IMR-90 (cell line): Measurements from ENCODE around the gene ALDH5A1. TPM values are rescaled to one million over a fixed set of nuclear protein-coding genes. Genes with fewer than 3 reads are reported as not detected.

Source experiments
- ATAC-seq: fragments of 200-7000 bp; cut with Tn5 transposase; 2 replicates; pipeline ENCODE4 v1.9.1; 2020; ENCODE audit warnings: low read depth, mild to moderate bottlenecking, moderate library complexity
- BruUV-seq: library from RNA; stranded (reverse); fragments of 400-500 nt; replicated peaks from 2 replicates; lab custom pipeline; 2021; lab: Mats Ljungman, UMichigan
- CTCF ChIA-PET: fragments of 300-600 bp; formaldehyde crosslinking; extraction: SDS; loops from one replicate; lab custom pipeline; 2021; ENCODE audit warnings: antibody characterized with exemption; lab: Yijun Ruan, JAX
- POLR2A ChIA-PET: fragments of 300-600 bp; sonication (Branson Sonifier 250); formaldehyde crosslinking; loops from one replicate; lab custom pipeline; 2022; ENCODE audit warnings: antibody characterized with exemption; ENCODE audit not compliant: unreplicated experiment; lab: Charles Lee
- DNase-seq: peaks from one replicate; pipeline ENCODE4 v3.0.0; 2013
- H2AFZ ChIP-seq: replicated peaks from 2 replicates; pipeline ENCODE3; 2013; ENCODE audit warnings: low read length, mild to moderate bottlenecking; ENCODE audit not compliant: poor library complexity
- H2AK5ac ChIP-seq: 2 replicates; pipeline ENCODE4 v1.6.1; 2013; ENCODE audit warnings: low read depth, low read length, inconsistent platforms
- H2AK9ac ChIP-seq: replicated peaks from 2 replicates; pipeline ENCODE3; 2013; ENCODE audit warnings: mild to moderate bottlenecking, low read depth, low read length, moderate library complexity; ENCODE audit not compliant: poor library complexity
- H2BK120ac ChIP-seq: 2 replicates; pipeline ENCODE4 v1.6.1; 2013; ENCODE audit warnings: low read depth, low read length, inconsistent platforms
- H2BK15ac ChIP-seq: 3 replicates; pipeline ENCODE4 v1.6.1; 2013; ENCODE audit warnings: low read depth, low read length, inconsistent platforms
- H2BK20ac ChIP-seq: 2 replicates; pipeline ENCODE4 v1.6.1; 2013; ENCODE audit warnings: low read depth, mild to moderate bottlenecking, inconsistent platforms, low read length, moderate library complexity
- H2BK5ac ChIP-seq: 2 replicates; pipeline ENCODE4 v1.6.1; 2013; ENCODE audit warnings: mild to moderate bottlenecking, low read depth, low read length, inconsistent platforms; ENCODE audit not compliant: poor library complexity, severe bottlenecking
- H3K14ac ChIP-seq: replicated peaks from 2 replicates; pipeline ENCODE4 v1.6.1; 2013; ENCODE audit warnings: low read depth, low read length, inconsistent platforms
- H3K18ac ChIP-seq: 2 replicates; pipeline ENCODE4 v1.6.1; 2013; ENCODE audit warnings: low read depth, low read length, control low read depth
- H3K23ac ChIP-seq: 2 replicates; pipeline ENCODE4 v1.6.1; 2013; ENCODE audit warnings: low read depth, low read length, inconsistent platforms
- H3K27ac ChIP-seq: 2 replicates; pipeline ENCODE4 v1.5.1; 2013; ENCODE audit warnings: mild to moderate bottlenecking, control low read depth, low read length; ENCODE audit not compliant: insufficient read depth
- H3K27me3 ChIP-seq: 2 replicates; pipeline ENCODE4 v1.6.1; 2013; ENCODE audit warnings: low read length; ENCODE audit not compliant: control insufficient read depth, insufficient read depth
- H3K36me3 ChIP-seq: 2 replicates; pipeline ENCODE4 v1.6.1; 2013; ENCODE audit warnings: low read length, mixed read lengths; ENCODE audit not compliant: control insufficient read depth, insufficient read depth
- H3K4ac ChIP-seq: 2 replicates; pipeline ENCODE4 v1.6.1; 2013; ENCODE audit warnings: low read depth, low read length, inconsistent platforms
- H3K4me1 ChIP-seq: 2 replicates; pipeline ENCODE4 v1.6.1; 2013; ENCODE audit warnings: low read length, mixed read lengths; ENCODE audit not compliant: control insufficient read depth, insufficient read depth
- H3K4me2 ChIP-seq: 2 replicates; pipeline ENCODE4 v1.6.1; 2013; ENCODE audit warnings: low read depth, mild to moderate bottlenecking, control low read depth, low read length, moderate library complexity
- H3K4me3 ChIP-seq: 2 replicates; pipeline ENCODE4 v1.5.1; 2013; ENCODE audit warnings: low read depth, mild to moderate bottlenecking, control low read depth, low read length, moderate library complexity; ENCODE audit not compliant: insufficient read depth
- H3K56ac ChIP-seq: 2 replicates; pipeline ENCODE4 v1.6.1; 2013; ENCODE audit warnings: low read length, inconsistent platforms; ENCODE audit not compliant: insufficient read depth; ENCODE audit errors: extremely low read depth
- H3K79me1 ChIP-seq, 2 experiments: 2 replicates each; pipeline ENCODE4 v1.6.1; 2013; ENCODE audit warnings: low read length in 2 of 2, inconsistent platforms in 1 of 2, low read depth in 1 of 2
- H3K9ac ChIP-seq: 2 replicates; pipeline ENCODE4 v1.6.1; 2013; ENCODE audit warnings: low read depth, low read length, control low read depth
- H3K9me1 ChIP-seq: 2 replicates; pipeline ENCODE4 v1.6.1; 2013; ENCODE audit warnings: low read length, inconsistent platforms; ENCODE audit not compliant: insufficient read depth
- H3K9me3 ChIP-seq: 2 replicates; pipeline ENCODE4 v1.6.1; 2013; ENCODE audit warnings: low read length; ENCODE audit not compliant: control insufficient read depth, insufficient read depth
- H4K20me1 ChIP-seq: 2 replicates; pipeline ENCODE4 v1.6.1; 2013; ENCODE audit warnings: low read length, inconsistent platforms; ENCODE audit not compliant: insufficient read depth
- H4K5ac ChIP-seq: 2 replicates; pipeline ENCODE4 v1.6.1; 2013; ENCODE audit warnings: mild to moderate bottlenecking, low read depth, low read length, control low read depth
- H4K8ac ChIP-seq, 2 experiments: 2 replicates each; pipeline ENCODE4 v1.6.1; 2013; ENCODE audit warnings: low read depth in 2 of 2, low read length in 2 of 2, control low read depth in 1 of 2, inconsistent platforms in 1 of 2
- H4K91ac ChIP-seq: 2 replicates; pipeline ENCODE4 v1.6.1; 2013; ENCODE audit warnings: low read depth, low read length, inconsistent platforms; ENCODE audit not compliant: insufficient read depth
- BHLHE40 ChIP-seq: fragments of 150-350 bp; IDR thresholded peaks from 2 replicates; pipeline ENCODE4 v1.6.1; 2016; ENCODE audit warnings: mild to moderate bottlenecking, low read depth, low read length
- CEBPB ChIP-seq: IDR thresholded peaks from 2 replicates; pipeline ENCODE4 v1.6.1; 2012; ENCODE audit warnings: low read depth, low read length, improper control_type of control experiment
- CHD1 ChIP-seq: IDR thresholded peaks from 2 replicates; pipeline ENCODE4 v1.6.1; 2012; ENCODE audit warnings: low read depth, low read length, improper control_type of control experiment
- CTCF ChIP-seq: conservative IDR thresholded peaks from 2 replicates; pipeline ENCODE4 v1.5.1; 2012; ENCODE audit warnings: mild to moderate bottlenecking, low read depth, low read length, improper control_type of control experiment
- ELK1 ChIP-seq: fragments of 150-350 bp; IDR thresholded peaks from 2 replicates; pipeline ENCODE4 v1.6.1; 2016; ENCODE audit warnings: low read depth, mild to moderate bottlenecking, low read length, moderate library complexity, borderline replicate concordance
- FOS ChIP-seq: fragments of 150-350 bp; IDR thresholded peaks from 2 replicates; pipeline ENCODE4 v1.6.1; 2016; ENCODE audit warnings: low read depth, low read length
- MAFK ChIP-seq: IDR thresholded peaks from 2 replicates; pipeline ENCODE4 v1.6.1; 2012; ENCODE audit warnings: low read depth, low read length, improper control_type of control experiment
- MAZ ChIP-seq: IDR thresholded peaks from 2 replicates; pipeline ENCODE4 v1.6.1; 2012; ENCODE audit warnings: low read depth, mild to moderate bottlenecking, low read length, improper control_type of control experiment, moderate library complexity, borderline replicate concordance
- MXI1 ChIP-seq: IDR thresholded peaks from 2 replicates; pipeline ENCODE4 v1.6.1; 2012; ENCODE audit warnings: low read depth, mild to moderate bottlenecking, low read length, moderate library complexity, borderline replicate concordance
- NFE2L2 ChIP-seq: fragments of 150-350 bp; IDR thresholded peaks from 2 replicates; pipeline ENCODE4 v1.6.1; 2016; ENCODE audit warnings: low read depth, mild to moderate bottlenecking, low read length
- POLR2A ChIP-seq: IDR thresholded peaks from 2 replicates; pipeline ENCODE4 v1.6.1; 2012; ENCODE audit warnings: mild to moderate bottlenecking, low read depth, low read length
- RAD21 ChIP-seq: IDR thresholded peaks from 2 replicates; pipeline ENCODE4 v1.6.1; 2012; ENCODE audit warnings: low read length, improper control_type of control experiment
- RCOR1 ChIP-seq: IDR thresholded peaks from 2 replicates; pipeline ENCODE4 v1.6.1; 2012; ENCODE audit warnings: mild to moderate bottlenecking, low read length, improper control_type of control experiment; ENCODE audit not compliant: insufficient replicate concordance
- RFX5 ChIP-seq: IDR thresholded peaks from 2 replicates; pipeline ENCODE4 v1.8.0; 2012; ENCODE audit warnings: low read depth, mild to moderate bottlenecking, low read length, moderate library complexity
- SMC3 ChIP-seq: fragments of 150-350 bp; IDR thresholded peaks from 2 replicates; pipeline ENCODE4 v1.6.1; 2016; ENCODE audit warnings: low read depth, mild to moderate bottlenecking, antibody characterized with exemption, low read length, moderate library complexity
- USF2 ChIP-seq: fragments of 150-350 bp; IDR thresholded peaks from 2 replicates; pipeline ENCODE4 v1.6.1; 2017; ENCODE audit warnings: mild to moderate bottlenecking, antibody characterized with exemption, low read length, low read depth
- WGBS, 2 experiments: methylation state at CpG; one replicate each; pipeline versions ENCODE4 v1.1.5 to v1.1.7; 2013; ENCODE audit warnings: missing lambda C conversion rate in 2 of 2; ENCODE audit not compliant: insufficient read length in 1 of 2; ENCODE audit errors: extremely low coverage in 2 of 2; 5-methylcytosine and 5-hydroxymethylcytosine counted together
- dilution Hi-C: fragments of 300-500 bp; cut with HindIII; formaldehyde crosslinking; loops from one replicate; pipeline ENCODE4 v1.14.3; 2018; ENCODE audit warnings: low sequenced_read_pairs; ENCODE audit not compliant: unreplicated experiment
- in situ Hi-C: fragments of 300-500 bp; cut with MboI; formaldehyde crosslinking; loops from 3 replicates; pipeline ENCODE4 v1.14.3; 2019; ENCODE audit warnings: low sequenced_read_pairs, inconsistent platforms, mixed read lengths
- intact Hi-C: fragments of 100-400 bp; cut with micrococcal nuclease; formaldehyde crosslinking; loops from 2 replicates; pipeline ENCODE4 v1.10.0; 2022
- polyA plus RNA-seq, 3 experiments: library from polyadenylated mRNA; depleted of rRNA; stranded (reverse); fragments of >200 nt; gene quantifications; 2 replicates each; pipeline ENCODE4 v1.2.3, GENCODE V29; 2012; ENCODE audit warnings: low replicate concordance in 1 of 3
- total RNA-seq: library from RNA; depleted of rRNA; stranded (reverse); fragments of >200 nt; gene quantifications from 2 replicates; pipeline ENCODE4 v1.2.3, GENCODE V29; 2012

Gene ALDH5A1
- total and polyA plus RNA-seq, 2 of the 4 experiments (the other 2 are of a cell fraction): 0.36 to 0.48 TPM

- WGBS, 2 experiments: no CpG with 5 or more reads among the region's 4 CpGs
- POLR2A ChIA-PET: no interaction called here
Measured at GRCh38 chr6:24460966-24461365, 33.8 kb upstream of the ALDH5A1 start.

More at GRCh38 chr6:24460966-24461365, 33.8 kb upstream of the ALDH5A1 start:
- in situ Hi-C loops: no loop called here
- Histone ChIP-seq H3K14ac (no peak overlapping the region), H3K9ac (no peak overlapping the region), H3K36me3 (no peaks in the 10 kb centered on the region), H3K9me1 (no peaks in the 10 kb centered on the region), H2AK5ac (no peak overlapping the region), H2BK20ac (no peak overlapping the region), H3K23ac (no peak overlapping the region), H4K91ac (no peak overlapping the region), H2BK120ac (no peak overlapping the region), H3K56ac (no peak overlapping the region), H2BK5ac (no peak overlapping the region), H4K8ac (no peak overlapping the region), H4K20me1 (no peaks in the 10 kb centered on the region), H3K79me1 (no peaks in the 10 kb centered on the region), H3K18ac (no peak overlapping the region), H3K9me3 (no peaks in the 10 kb centered on the region), H3K27me3 (peaks cover 5% of the 10 kb centered on the region; the same call in 1 of the 2 replicates), H2BK15ac (no peak overlapping the region), H3K4me3 (no peak overlapping the region), H3K4me1 (no peaks in the 10 kb centered on the region), H3K4me2 (no peak overlapping the region), H2AK9ac (no peak overlapping the region), H2AFZ (no peak overlapping the region), H4K5ac (no peak overlapping the region), H3K4ac (no peak overlapping the region), H3K27ac (no peak overlapping the region)
- intact Hi-C loops: no loop called here
- ATAC-seq: no peak
- BruUV-seq: no TSS peak
- DNase-seq: no peak
- no peak for TF ChIP-seq NFE2L2
- no peak for TF ChIP-seq SMC3
- TF ChIP-seq RAD21: no peak
- TF ChIP-seq ELK1: no peak
- no peak for TF ChIP-seq FOS
- no peak for TF ChIP-seq CTCF
- no peak for TF ChIP-seq POLR2A
- no peak for TF ChIP-seq RCOR1
- no peak for TF ChIP-seq RFX5
- no peak for TF ChIP-seq MXI1
- no peak for TF ChIP-seq CHD1
- TF ChIP-seq USF2: no peak
- TF ChIP-seq MAFK: no peak
- TF ChIP-seq CEBPB: no peak
- TF ChIP-seq BHLHE40: no peak
- no peak for TF ChIP-seq MAZ
- CTCF ChIA-PET: no interaction called here
- dilution Hi-C loops: no loop called here
